OCI-LY7 (cell line): ENCODE data around the gene PAPOLG.

Experiments
- EZH2phosphoT487 ChIP-seq: fragments of 200-600 bp; sonication (generic); IDR thresholded peaks from 2 replicates; pipeline ENCODE4 v1.6.1; 2018; ENCODE audit warnings: low read depth, borderline replicate concordance, mild to moderate bottlenecking, mixed run types, antibody characterized with exemption, low read length, moderate library complexity, mixed read lengths
- TF ChIP-seq, protein P1 (sequence below): fragments of 200-600 bp; sonication (generic); conservative IDR thresholded peaks from 2 replicates; pipeline ENCODE4 v1.5.1; 2014; ENCODE audit warnings: mild to moderate bottlenecking, antibody characterized with exemption, low read length, moderate library complexity, mixed read lengths

DNA sequence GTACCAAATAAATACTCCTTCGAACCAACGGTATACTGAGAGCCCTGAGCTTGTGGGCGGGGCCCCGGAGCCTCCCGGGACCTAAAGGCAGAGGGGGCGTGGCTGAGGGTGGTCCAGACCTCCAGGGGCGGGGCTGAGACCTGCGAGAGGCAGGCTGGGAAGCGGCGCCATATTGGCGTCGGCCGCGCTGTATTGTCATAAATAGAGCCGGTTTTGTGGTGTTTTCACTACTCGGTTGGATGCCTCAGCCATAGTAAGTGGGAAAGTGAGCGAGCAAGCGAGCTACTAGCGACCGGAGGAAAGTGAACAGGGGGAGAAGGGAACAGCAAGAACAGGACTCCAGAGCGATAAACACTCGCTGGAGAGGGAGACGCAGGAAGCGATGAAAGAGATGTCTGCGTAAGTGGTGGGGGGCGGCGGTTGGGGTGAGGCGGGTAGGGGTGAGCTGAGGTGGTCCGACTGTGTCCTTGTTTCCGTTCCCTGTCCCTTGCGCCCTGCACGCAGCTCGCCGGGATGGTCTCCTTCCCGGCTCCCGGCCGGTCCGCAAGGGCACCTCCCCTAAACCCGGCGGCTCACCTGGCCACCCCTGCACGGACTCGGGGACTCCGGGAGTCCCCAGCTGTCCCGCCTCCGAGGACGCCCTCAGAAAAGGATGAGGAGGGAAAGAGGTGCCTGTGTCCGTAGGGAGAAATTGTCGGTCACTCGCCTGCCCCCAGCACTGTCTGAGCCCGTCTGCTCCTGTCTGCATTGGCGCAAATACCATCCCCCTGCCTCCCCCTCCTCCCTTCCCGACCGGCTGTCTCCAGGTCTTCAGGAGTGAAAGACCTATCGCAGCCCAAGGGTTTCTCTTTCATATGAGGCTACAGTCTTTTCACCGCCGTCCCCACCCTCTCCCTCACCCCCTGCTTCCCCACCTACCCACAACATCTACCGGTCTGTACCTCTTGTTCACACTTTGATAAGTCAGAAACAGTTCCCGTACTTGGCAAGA lies at the start of gene PAPOLG:
- TF ChIP-seq, protein P1, sequence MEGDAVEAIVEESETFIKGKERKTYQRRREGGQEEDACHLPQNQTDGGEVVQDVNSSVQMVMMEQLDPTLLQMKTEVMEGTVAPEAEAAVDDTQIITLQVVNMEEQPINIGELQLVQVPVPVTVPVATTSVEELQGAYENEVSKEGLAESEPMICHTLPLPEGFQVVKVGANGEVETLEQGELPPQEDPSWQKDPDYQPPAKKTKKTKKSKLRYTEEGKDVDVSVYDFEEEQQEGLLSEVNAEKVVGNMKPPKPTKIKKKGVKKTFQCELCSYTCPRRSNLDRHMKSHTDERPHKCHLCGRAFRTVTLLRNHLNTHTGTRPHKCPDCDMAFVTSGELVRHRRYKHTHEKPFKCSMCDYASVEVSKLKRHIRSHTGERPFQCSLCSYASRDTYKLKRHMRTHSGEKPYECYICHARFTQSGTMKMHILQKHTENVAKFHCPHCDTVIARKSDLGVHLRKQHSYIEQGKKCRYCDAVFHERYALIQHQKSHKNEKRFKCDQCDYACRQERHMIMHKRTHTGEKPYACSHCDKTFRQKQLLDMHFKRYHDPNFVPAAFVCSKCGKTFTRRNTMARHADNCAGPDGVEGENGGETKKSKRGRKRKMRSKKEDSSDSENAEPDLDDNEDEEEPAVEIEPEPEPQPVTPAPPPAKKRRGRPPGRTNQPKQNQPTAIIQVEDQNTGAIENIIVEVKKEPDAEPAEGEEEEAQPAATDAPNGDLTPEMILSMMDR = no peak
- no peak for TF ChIP-seq EZH2phosphoT487
